Peyer's patch (tissue), 4 donors: ENCODE results near the gene TRIM46. TPM values are rescaled to one million over a fixed set of nuclear protein-coding genes. Genes with fewer than 3 reads are reported as not detected.
"Not testable (repeated sequence)": the region's sequence is repeated elsewhere in the genome, so short reads cannot be mapped to it uniquely, and the experiment has no call there.

Experiments
- DNase-seq, 3 donors: peaks; one replicate each; pipeline ENCODE4 v3.0.0-alpha.2; 2017 to 2019
- H3K27ac ChIP-seq, 4 donors: fragments of 200-600 bp; sonication (generic); one replicate each; pipeline ENCODE4 v1.5.1; 2016 to 2019
- H3K27me3 ChIP-seq, 2 donors: fragments of 200-600 bp; sonication (generic); one replicate each; pipeline ENCODE4 v1.5.1; 2019
- H3K36me3 ChIP-seq, 3 donors: fragments of 200-600 bp; sonication (generic); one replicate each; pipeline ENCODE4 v1.5.1; 2016 to 2019
- H3K4me1 ChIP-seq, 4 donors: fragments of 200-600 bp; sonication (generic); one replicate each; pipeline ENCODE4 v1.5.1; 2016 to 2019
- H3K4me3 ChIP-seq, 4 donors: fragments of 200-600 bp; sonication (generic); 1 replicate in 3 of 4; 2 replicates in 1 of 4; pipeline ENCODE4 v1.5.1; 2016 to 2019; ENCODE audit warnings: mild to moderate bottlenecking in 1 of 4
- H3K9me3 ChIP-seq, 4 donors: fragments of 200-600 bp; sonication (generic); one replicate each; pipeline ENCODE4 v1.5.1; 2016 to 2019; ENCODE audit warnings: mild to moderate bottlenecking in 1 of 4
- CTCF ChIP-seq, 6 experiments: fragments of 450-650 bp in 4 of 6; fragments of 200-600 bp in 2 of 6; sonication (generic) in 1 of 6; IDR thresholded peaks; one replicate each; pipeline ENCODE4 v1.5.1; 2017 to 2019; ENCODE audit warnings: antibody characterized with exemption in 6 of 6, mild to moderate bottlenecking in 3 of 6, moderate library complexity in 1 of 6
- POLR2A ChIP-seq, 2 donors: fragments of 450-650 bp; IDR thresholded peaks; one replicate each; pipeline ENCODE4 v1.5.1; 2017; ENCODE audit warnings: antibody characterized with exemption in 2 of 2, mild to moderate bottlenecking in 2 of 2, moderate library complexity in 2 of 2
- total RNA-seq, 4 donors: library from RNA; depleted of rRNA; stranded (reverse); fragments of >200 nt; gene quantifications; one replicate each; pipeline ENCODE4 v1.1.0, GENCODE V29; 2016

The TRIM46 gene
- total RNA-seq, 4 donors from 2014 or later, result not detected

- Histone ChIP-seq H3K27me3 (no peaks in the 10 kb centered on the region), H3K36me3 (peaks cover 0 to 3% (median 0%) of the 10 kb centered on the region in 3 donors), H3K27ac (peak within 1 kb of the TSS; percentile 95 to 99 (median 97)), H3K4me3 (peak within 1 kb of the TSS; percentile 63 to 93 (median 83)), H3K9me3 (no peaks in the 10 kb centered on the region), H3K4me1 (peaks cover 5 to 29% (median 13%) of the 10 kb centered on the region in 4 donors)
- no peak for TF ChIP-seq CTCF (IDR thresholded peaks at IDR 0.05)
- no peak for TF ChIP-seq POLR2A (IDR thresholded peaks at IDR 0.05)
- no peak for DNase-seq
These were observed 34.3 kb downstream of the TRIM46 start, which contains the start of gene THBS3 for GRCh38 chr1:155207806-155208540. Gene THBS3 (minus strand): TSS chr1:155207897. CDS start chr1:155207876, 21 bp downstream.

- no peaks in the 10 kb centered on the region for H3K27me3 ChIP-seq
- peak; percentile 87 to 92 (median 88) for DNase-seq
- H3K9me3 ChIP-seq, result no peaks in the 10 kb centered on the region
- peaks cover 5 to 29% (median 13%) of the 10 kb centered on the region in 4 donors for H3K4me1 ChIP-seq
- peak within 1 kb of the TSS; percentile 95 to 99 (median 97) for H3K27ac ChIP-seq
- peak; percentile 22 to 38 for TF ChIP-seq POLR2A (IDR thresholded peaks at IDR 0.05)
- no peak for TF ChIP-seq CTCF (IDR thresholded peaks at IDR 0.05)
- H3K4me3 ChIP-seq, result peak within 1 kb of the TSS; percentile 63 to 93 (median 83)
- H3K36me3 ChIP-seq, result peaks cover 0 to 3% (median 0%) of the 10 kb centered on the region in 3 donors
These were observed 35.1 kb downstream of the TRIM46 start, which contains the start of gene MTX1 for GRCh38 chr1:155208541-155209311. Gene MTX1 (plus strand): TSS chr1:155208695. CDS start chr1:155208805, 110 bp downstream.

GRCh38 chr1:155209312-155209721 lies 35.7 kb downstream of the TRIM46 start:
- H3K27ac ChIP-seq, result peak overlapping the region; percentile 95 to 99 (median 97)
- no peaks in the 10 kb centered on the region for H3K27me3 ChIP-seq
- TF ChIP-seq POLR2A (IDR thresholded peaks at IDR 0.05), result no peak
- TF ChIP-seq CTCF (IDR thresholded peaks at IDR 0.05), result no peak
- DNase-seq, result no peak
- H3K9me3 ChIP-seq, result no peaks in the 10 kb centered on the region
- peaks cover 5 to 29% (median 13%) of the 10 kb centered on the region in 4 donors for H3K4me1 ChIP-seq
- peak overlapping the region; percentile 63 to 93 (median 83) for H3K4me3 ChIP-seq
- H3K36me3 ChIP-seq, result peaks cover 0 to 3% (median 0%) of the 10 kb centered on the region in 3 donors

- Histone ChIP-seq H3K36me3 (peaks cover 0 to 3% (median 0%) of the 10 kb centered on the region in 3 donors), H3K9me3 (no peaks in the 10 kb centered on the region), H3K27ac (no peak overlapping the region), H3K4me3 (no peak overlapping the region), H3K27me3 (no peaks in the 10 kb centered on the region), H3K4me1 (peaks cover 5 to 29% (median 13%) of the 10 kb centered on the region in 4 donors)
- no peak for DNase-seq
- TF ChIP-seq CTCF (IDR thresholded peaks at IDR 0.05) (no peak), POLR2A (IDR thresholded peaks at IDR 0.05) (no peak)
These were observed 36.9 kb downstream of the TRIM46 start for GRCh38 chr1:155210314-155211104.

- H3K4me3 ChIP-seq, DNase-seq: not testable (repeated sequence)
These were observed 37.9 kb downstream of the TRIM46 start for GRCh38 chr1:155211381-155212050.

GRCh38 chr1:155212051-155212440 lies 38.4 kb downstream of the TRIM46 start:
- H3K27me3 ChIP-seq, DNase-seq, H3K4me3 ChIP-seq, H3K27ac ChIP-seq, H3K9me3 ChIP-seq, H3K36me3 ChIP-seq: not testable (repeated sequence)
- H3K4me1 ChIP-seq, result peaks cover 5 to 22% (median 11%) of the 10 kb centered on the region in 4 donors

More at GRCh38 chr1:155211381-155212050, 37.9 kb downstream of the TRIM46 start:
- H3K27me3 ChIP-seq, H3K27ac ChIP-seq, H3K36me3 ChIP-seq, H3K9me3 ChIP-seq: not testable (repeated sequence)
- peaks cover 5 to 27% (median 13%) of the 10 kb centered on the region in 4 donors for H3K4me1 ChIP-seq

- H3K9me3 ChIP-seq, H3K27ac ChIP-seq, H3K36me3 ChIP-seq, H3K4me3 ChIP-seq, DNase-seq, H3K27me3 ChIP-seq, H3K4me1 ChIP-seq: not testable (repeated sequence)
These were observed 41.1 kb downstream of the TRIM46 start for GRCh38 chr1:155214702-155215101.
